HepG2 (cell line): ENCODE results near the gene TOX4. TPM values are rescaled to one million over a fixed set of nuclear protein-coding genes. Genes with fewer than 3 reads are reported as not detected.

ENCODE experiments used
- CCDC6 ChIP-seq: sonication (generic); formaldehyde crosslinking; IDR thresholded peaks from 2 replicates; pipeline ENCODE4 v1.8.1; 2022; ENCODE audit warnings: mild to moderate bottlenecking, missing genetic modification reagents, moderate library complexity
- CHCHD3 ChIP-seq: sonication (generic); formaldehyde crosslinking; IDR thresholded peaks from 2 replicates; pipeline ENCODE4 v1.8.0; 2022; ENCODE audit warnings: mild to moderate bottlenecking, missing genetic modification reagents, moderate library complexity
- EEA1 ChIP-seq: sonication (generic); formaldehyde crosslinking; IDR thresholded peaks from 2 replicates; pipeline ENCODE4 v1.5.1; 2020; ENCODE audit warnings: mild to moderate bottlenecking, missing genetic modification reagents, borderline replicate concordance
- ERF ChIP-seq: IDR thresholded peaks from 2 replicates; pipeline ENCODE4 v1.6.1; 2018; ENCODE audit warnings: missing biosample characterization, missing genetic modification reagents
- NCOA1 ChIP-seq: sonication (generic); formaldehyde crosslinking; IDR thresholded peaks from 2 replicates; pipeline ENCODE4 v1.9.0; 2021; ENCODE audit warnings: missing genetic modification reagents
- NKX3-1 ChIP-seq: sonication (generic); formaldehyde crosslinking; IDR thresholded peaks from 2 replicates; pipeline ENCODE4 v1.5.0; 2020; ENCODE audit warnings: missing genetic modification reagents
- PLSCR1 ChIP-seq: sonication (generic); formaldehyde crosslinking; IDR thresholded peaks from 2 replicates; pipeline ENCODE4 v1.5.0; 2020; ENCODE audit warnings: missing genetic modification reagents, mild to moderate bottlenecking, borderline replicate concordance
- TMF1 ChIP-seq: sonication (generic); formaldehyde crosslinking; IDR thresholded peaks from 2 replicates; pipeline ENCODE4 v1.8.1; 2022; ENCODE audit warnings: low read depth, missing genetic modification reagents
- USF2 ChIP-seq, 2 experiments: sonication (generic) in 1 of 2; formaldehyde crosslinking in 1 of 2; IDR thresholded peaks; 2 replicates each; pipeline versions ENCODE4 v1.5.1 to v1.6.1; 2011 to 2020; ENCODE audit warnings: borderline replicate concordance in 1 of 2, low read depth in 1 of 2, low read length in 1 of 2, mild to moderate bottlenecking in 1 of 2, missing genetic modification reagents in 1 of 2, moderate library complexity in 1 of 2
- ZIK1 ChIP-seq: sonication (generic); formaldehyde crosslinking; IDR thresholded peaks from 2 replicates; pipeline ENCODE4 v1.5.0; 2020; ENCODE audit warnings: mild to moderate bottlenecking, low read depth, missing genetic modification reagents, borderline replicate concordance
- ZNF205 ChIP-seq: IDR thresholded peaks from 2 replicates; pipeline ENCODE4 v1.6.1; 2018; ENCODE audit warnings: missing biosample characterization, missing genetic modification reagents
- ZNF232 ChIP-seq: sonication (generic); formaldehyde crosslinking; IDR thresholded peaks from 2 replicates; pipeline ENCODE4 v1.4.0; 2020; ENCODE audit warnings: missing genetic modification reagents, borderline replicate concordance
- ZNF383 ChIP-seq: sonication (generic); formaldehyde crosslinking; IDR thresholded peaks from 2 replicates; pipeline ENCODE4 v1.4.0; 2020; ENCODE audit warnings: missing genetic modification reagents, mild to moderate bottlenecking, borderline replicate concordance
- ZNF446 ChIP-seq: sonication (generic); formaldehyde crosslinking; IDR thresholded peaks from 2 replicates; pipeline ENCODE4 v1.5.0; 2020; ENCODE audit warnings: mild to moderate bottlenecking, missing genetic modification reagents
- ZNF569 ChIP-seq: sonication (generic); formaldehyde crosslinking; IDR thresholded peaks from 2 replicates; pipeline ENCODE4 v1.5.0; 2020; ENCODE audit warnings: mild to moderate bottlenecking, missing genetic modification reagents, moderate library complexity, borderline replicate concordance
- ZNF816 ChIP-seq: sonication (generic); formaldehyde crosslinking; IDR thresholded peaks from 2 replicates; pipeline ENCODE4 v1.8.0; 2022; ENCODE audit warnings: missing genetic modification reagents, mild to moderate bottlenecking, borderline replicate concordance
- polyA plus RNA-seq, 8 experiments: library from polyadenylated mRNA; depleted of rRNA in 3 of 8; stranded (reverse) in 7 of 8; unstranded in 1 of 8; fragments of >200 nt; fragmentation: Illumina TruSeq in 4 of 8; extraction: Trizol in 4 of 8; gene quantifications; 2 replicates each; pipeline versions ENCODE4 v1.2.1 to v1.2.3, GENCODE V29; 2011 to 2016; ENCODE audit warnings: low read depth in 4 of 8, missing spikeins in 1 of 8, mixed read lengths in 1 of 8; ENCODE audit not compliant: insufficient read depth in 1 of 8
- total RNA-seq, 5 experiments: library from RNA; depleted of rRNA; stranded (reverse); fragments of >200 nt; fragmentation: Illumina TruSeq; extraction: Trizol; gene quantifications; 2 replicates each; pipeline ENCODE4 v1.2.3, GENCODE V29; 2016; ENCODE audit warnings: low read depth in 1 of 5
- TF ChIP-seq, protein P1 (sequence below): sonication (generic); formaldehyde crosslinking; IDR thresholded peaks from 2 replicates; pipeline ENCODE4 v1.4.0; 2020; ENCODE audit warnings: missing genetic modification reagents
- TF ChIP-seq, protein P2 (sequence below): sonication (generic); formaldehyde crosslinking; IDR thresholded peaks from 2 replicates; pipeline ENCODE4 v1.5.0; 2020; ENCODE audit warnings: mild to moderate bottlenecking, low read depth, missing genetic modification reagents, borderline replicate concordance
- TF ChIP-seq, protein P3 (sequence below): sonication (generic); formaldehyde crosslinking; IDR thresholded peaks from 2 replicates; pipeline ENCODE4 v1.5.0; 2020; ENCODE audit warnings: mild to moderate bottlenecking, missing genetic modification reagents, borderline replicate concordance
- TF ChIP-seq, protein P4 (sequence below): sonication (generic); formaldehyde crosslinking; IDR thresholded peaks from 2 replicates; pipeline ENCODE4 v1.9.0; 2021; ENCODE audit warnings: missing genetic modification reagents, mild to moderate bottlenecking, borderline replicate concordance

TOX4 gene
- total and polyA plus RNA-seq, 2 of the 13 experiments (the other 11 are each of a cell fraction or from before 2014, with no cell fraction given), result 71.8 to 163 TPM

DNA sequence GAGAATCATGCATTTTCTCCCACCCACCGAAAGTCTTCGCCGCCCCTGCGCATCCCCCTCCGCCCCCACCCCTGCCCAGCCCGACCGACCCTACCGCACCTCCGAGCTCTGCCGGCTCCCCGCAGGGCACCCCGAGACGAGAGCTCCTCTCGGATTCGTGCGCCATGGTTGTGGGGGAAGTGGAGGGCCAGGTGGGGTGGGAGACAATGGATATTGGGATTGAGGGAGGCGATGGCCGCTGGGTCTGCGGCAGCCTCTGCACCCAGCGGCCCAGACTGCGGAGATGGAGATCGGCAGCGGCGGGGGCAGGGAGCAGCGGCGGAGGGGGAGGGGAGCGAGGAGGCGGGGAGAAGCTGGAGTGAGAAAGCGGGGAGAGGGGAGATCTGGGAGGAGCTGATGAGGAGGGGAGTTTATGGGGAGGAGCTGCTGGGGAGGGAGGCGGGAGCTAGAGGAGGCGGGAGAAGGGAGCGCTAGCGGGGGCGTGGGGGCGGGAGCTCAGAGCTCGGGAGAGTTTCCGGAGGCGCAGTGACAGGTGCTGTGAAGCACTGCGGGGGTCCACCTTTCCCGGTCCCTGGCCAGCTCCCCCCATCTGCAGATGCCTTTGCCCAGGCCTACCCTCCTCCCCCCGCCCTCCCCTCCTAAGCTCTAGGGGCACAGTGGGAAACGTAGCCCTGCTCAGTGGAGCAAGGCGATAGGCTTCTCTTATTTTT lies 49.1 kb downstream of the TOX4 start, which contains the start of gene SALL2 (continued):
- TF ChIP-seq ZNF232 (CRISPR knock-in tag) (peak; percentile 79; the same call in 1 of the 2 replicates), ZNF816 (no peak), NKX3-1 (CRISPR knock-in tag) (no peak), ZNF569 (CRISPR knock-in tag) (no peak), ZNF383 (CRISPR knock-in tag) (no peak), CCDC6 (CRISPR knock-in tag) (no peak), ZNF205 (CRISPR knock-in tag) (no peak), TMF1 (0 out of 2 replicates have a peak, but pooled peaks have one; percentile 15), USF2 (IDR thresholded peaks at IDR 0.05; ENCODE audit: low read depth, low read length) (no peak), USF2 (CRISPR knock-in tag; IDR thresholded peaks at IDR 0.05; ENCODE audit: borderline replicate concordance) (no peak), ZNF446 (CRISPR knock-in tag) (no peak), ERF (peak; percentile 61; the same call in 1 of the 2 replicates), NCOA1 (CRISPR knock-in tag) (no peak), EEA1 (CRISPR knock-in tag) (no peak), PLSCR1 (CRISPR knock-in tag) (no peak), CHCHD3 (CRISPR knock-in tag) (no peak), ZIK1 (CRISPR knock-in tag) (0 out of 2 replicates have a peak, but pooled peaks have one; percentile 32)
- TF ChIP-seq, protein P1, sequence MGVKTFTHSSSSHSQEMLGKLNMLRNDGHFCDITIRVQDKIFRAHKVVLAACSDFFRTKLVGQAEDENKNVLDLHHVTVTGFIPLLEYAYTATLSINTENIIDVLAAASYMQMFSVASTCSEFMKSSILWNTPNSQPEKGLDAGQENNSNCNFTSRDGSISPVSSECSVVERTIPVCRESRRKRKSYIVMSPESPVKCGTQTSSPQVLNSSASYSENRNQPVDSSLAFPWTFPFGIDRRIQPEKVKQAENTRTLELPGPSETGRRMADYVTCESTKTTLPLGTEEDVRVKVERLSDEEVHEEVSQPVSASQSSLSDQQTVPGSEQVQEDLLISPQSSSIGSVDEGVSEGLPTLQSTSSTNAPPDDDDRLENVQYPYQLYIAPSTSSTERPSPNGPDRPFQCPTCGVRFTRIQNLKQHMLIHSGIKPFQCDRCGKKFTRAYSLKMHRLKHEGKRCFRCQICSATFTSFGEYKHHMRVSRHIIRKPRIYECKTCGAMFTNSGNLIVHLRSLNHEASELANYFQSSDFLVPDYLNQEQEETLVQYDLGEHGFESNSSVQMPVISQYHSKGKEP (CRISPR knock-in tag), result no peak
- TF ChIP-seq, protein P2, sequence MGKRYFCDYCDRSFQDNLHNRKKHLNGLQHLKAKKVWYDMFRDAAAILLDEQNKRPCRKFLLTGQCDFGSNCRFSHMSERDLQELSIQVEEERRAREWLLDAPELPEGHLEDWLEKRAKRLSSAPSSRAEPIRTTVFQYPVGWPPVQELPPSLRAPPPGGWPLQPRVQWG, result no peak
- TF ChIP-seq, protein P3, sequence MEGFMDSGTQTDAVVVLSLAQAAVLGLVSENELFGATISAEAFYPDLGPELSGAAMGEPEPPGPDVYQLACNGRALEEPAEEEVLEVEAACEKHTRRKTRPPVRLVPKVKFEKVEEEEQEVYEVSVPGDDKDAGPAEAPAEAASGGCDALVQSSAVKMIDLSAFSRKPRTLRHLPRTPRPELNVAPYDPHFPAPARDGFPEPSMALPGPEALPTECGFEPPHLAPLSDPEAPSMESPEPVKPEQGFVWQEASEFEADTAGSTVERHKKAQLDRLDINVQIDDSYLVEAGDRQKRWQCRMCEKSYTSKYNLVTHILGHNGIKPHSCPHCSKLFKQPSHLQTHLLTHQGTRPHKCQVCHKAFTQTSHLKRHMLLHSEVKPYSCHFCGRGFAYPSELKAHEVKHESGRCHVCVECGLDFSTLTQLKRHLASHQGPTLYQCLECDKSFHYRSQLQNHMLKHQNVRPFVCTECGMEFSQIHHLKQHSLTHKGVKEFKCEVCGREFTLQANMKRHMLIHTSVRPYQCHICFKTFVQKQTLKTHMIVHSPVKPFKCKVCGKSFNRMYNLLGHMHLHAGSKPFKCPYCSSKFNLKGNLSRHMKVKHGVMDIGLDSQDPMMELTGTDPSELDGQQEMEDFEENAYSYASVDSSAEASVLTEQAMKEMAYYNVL, result peak; percentile 37; the same call in 1 of the 2 replicates
- TF ChIP-seq, protein P4, sequence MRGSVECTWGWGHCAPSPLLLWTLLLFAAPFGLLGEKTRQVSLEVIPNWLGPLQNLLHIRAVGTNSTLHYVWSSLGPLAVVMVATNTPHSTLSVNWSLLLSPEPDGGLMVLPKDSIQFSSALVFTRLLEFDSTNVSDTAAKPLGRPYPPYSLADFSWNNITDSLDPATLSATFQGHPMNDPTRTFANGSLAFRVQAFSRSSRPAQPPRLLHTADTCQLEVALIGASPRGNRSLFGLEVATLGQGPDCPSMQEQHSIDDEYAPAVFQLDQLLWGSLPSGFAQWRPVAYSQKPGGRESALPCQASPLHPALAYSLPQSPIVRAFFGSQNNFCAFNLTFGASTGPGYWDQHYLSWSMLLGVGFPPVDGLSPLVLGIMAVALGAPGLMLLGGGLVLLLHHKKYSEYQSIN (CRISPR knock-in tag), result no peak
